Lower lobe of right lung (tissue), 2 donors: ENCODE measurements around the gene SCG2. TPM values are rescaled to one million over a fixed set of nuclear protein-coding genes. Genes with fewer than 3 reads are reported as not detected.

ENCODE experiments used
- ATAC-seq, 2 donors: fragments of 200-7000 bp; cut with Tn5 transposase; one replicate each; pipeline ENCODE4 v1.9.1; 2020 to 2022; ENCODE audit warnings: mild to moderate bottlenecking in 2 of 2, moderate library complexity in 2 of 2
- DNase-seq: peaks from one replicate; pipeline ENCODE4 v3.0.0-alpha.2; 2020
- H3K27ac ChIP-seq: fragments of 200-600 bp; one replicate; pipeline ENCODE4 v1.8.0; 2022
- H3K27me3 ChIP-seq: fragments of 200-600 bp; one replicate; pipeline ENCODE4 v1.8.0; 2022; ENCODE audit warnings: low read depth
- H3K36me3 ChIP-seq: fragments of 200-600 bp; one replicate; pipeline ENCODE4 v1.8.0; 2022; ENCODE audit warnings: mild to moderate bottlenecking
- H3K4me1 ChIP-seq: fragments of 200-600 bp; one replicate; pipeline ENCODE4 v1.8.0; 2022
- H3K4me3 ChIP-seq: fragments of 200-600 bp; one replicate; pipeline ENCODE4 v1.8.0; 2022; ENCODE audit warnings: mild to moderate bottlenecking
- H3K9me3 ChIP-seq: fragments of 200-600 bp; one replicate; pipeline ENCODE4 v1.8.0; 2022
- CTCF ChIP-seq: fragments of 200-600 bp; IDR thresholded peaks from one replicate; pipeline ENCODE4 v1.8.0; 2022; ENCODE audit warnings: antibody characterized with exemption, mild to moderate bottlenecking
- intact Hi-C: fragments of 100-400 bp; cut with DNase I; formaldehyde crosslinking; loops from one replicate; pipeline ENCODE4 v1.11.0; 2022
- total RNA-seq: library from RNA; stranded (reverse); fragmentation: NEBNext Ultra II Directional; extraction: Animal tissue kit (Norgen Biotek cat#: 25700); gene quantifications from one replicate; pipeline ENCODE4 v1.2.1, GENCODE V29; 2021
- donor health status: DM: no; HTN: yes; CAD: no; lungs with severe emphysema.

SCG2 gene
- total RNA-seq, 1 donor from 2014 or later = 0.71 TPM

DNA sequence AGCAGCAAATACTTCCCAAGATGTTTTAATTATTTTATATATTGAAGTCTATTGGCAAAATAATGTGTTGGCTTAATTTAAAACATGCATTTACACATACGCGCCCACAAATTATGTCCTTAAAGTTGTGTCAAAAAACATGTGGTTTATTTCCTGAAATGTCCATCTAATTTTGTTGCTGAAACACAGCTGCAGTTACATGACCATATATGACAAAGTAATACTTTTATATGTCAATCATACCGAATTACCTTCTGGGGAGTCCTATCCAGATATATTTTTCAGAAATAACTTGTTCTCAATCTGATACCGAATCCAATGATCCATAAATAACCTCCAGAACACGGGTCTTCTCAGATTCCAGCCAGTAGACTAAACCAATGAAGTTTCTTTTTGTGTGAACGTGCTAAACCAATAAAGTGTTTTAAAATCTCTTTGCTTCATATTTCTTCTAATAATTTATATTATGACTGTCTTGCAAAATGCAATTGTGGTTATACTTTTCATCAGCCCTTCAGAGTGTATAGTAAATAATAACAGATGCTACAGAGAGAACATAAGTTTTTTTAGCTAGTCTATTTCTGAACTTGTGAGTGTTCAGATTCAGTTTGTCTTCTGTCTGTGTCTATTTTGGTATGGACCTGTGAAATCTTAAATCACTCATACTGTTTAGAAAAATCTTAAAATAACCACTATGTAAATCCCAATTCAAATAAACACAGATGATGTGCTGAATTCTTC lies 2.4 kb downstream of the SCG2 start:
- no peak overlapping the region for H3K4me3 ChIP-seq
- H3K36me3 ChIP-seq = no peaks in the 10 kb centered on the region
- no peaks in the 10 kb centered on the region for H3K27me3 ChIP-seq
- H3K9me3 ChIP-seq = no peaks in the 10 kb centered on the region
- no peaks in the 10 kb centered on the region for H3K4me1 ChIP-seq
- TF ChIP-seq CTCF = no peak
- ATAC-seq (no peak), DNase-seq (no peak)
- intact Hi-C loops = no loop called here
- no peak overlapping the region for H3K27ac ChIP-seq

DNA sequence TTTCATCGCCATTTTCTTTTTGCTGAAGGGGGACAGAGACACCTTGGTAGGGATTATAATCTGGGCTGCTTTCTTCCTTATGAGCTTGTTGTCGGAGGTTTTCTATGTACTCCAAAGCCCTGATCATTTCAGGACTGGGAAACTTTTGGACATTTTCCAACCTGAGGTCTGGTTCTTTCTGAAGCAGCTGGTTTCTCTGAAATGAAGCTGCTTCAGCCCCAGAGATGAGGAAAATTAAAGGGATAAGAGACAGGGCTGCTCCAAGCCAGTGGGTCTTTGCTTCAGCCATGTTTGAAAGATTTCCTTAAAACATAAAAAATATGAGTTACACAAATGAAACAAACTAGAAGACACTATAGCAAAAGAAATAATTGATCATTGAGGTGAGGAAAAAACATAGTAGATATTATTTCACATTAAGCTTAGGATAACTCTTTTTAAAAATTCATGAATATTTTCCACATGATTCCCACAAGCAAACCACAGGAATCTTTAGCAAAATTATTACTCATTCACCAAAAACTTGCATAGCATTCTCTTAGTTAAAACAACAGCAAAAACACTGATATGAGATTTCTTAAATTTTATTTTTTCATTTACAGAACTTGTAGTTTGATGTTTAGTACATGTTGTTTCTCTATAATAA lies 3.0 kb downstream of the SCG2 start:
- H3K9me3 ChIP-seq = no peaks in the 10 kb centered on the region
- H3K27ac ChIP-seq = no peak overlapping the region
- no peak for ATAC-seq
- DNase-seq = no peak
- no peaks in the 10 kb centered on the region for H3K4me1 ChIP-seq
- H3K36me3 ChIP-seq = no peaks in the 10 kb centered on the region
- H3K4me3 ChIP-seq = no peak overlapping the region
- no peak for TF ChIP-seq CTCF
- no peaks in the 10 kb centered on the region for H3K27me3 ChIP-seq
- intact Hi-C loops = no loop called here

- Histone ChIP-seq H3K9me3 (no peaks in the 10 kb centered on the region), H3K27ac (no peak overlapping the region), H3K27me3 (no peaks in the 10 kb centered on the region), H3K4me1 (no peaks in the 10 kb centered on the region), H3K36me3 (no peaks in the 10 kb centered on the region), H3K4me3 (no peak overlapping the region)
- TF ChIP-seq CTCF = no peak
- intact Hi-C loops = no loop called here
- DNase-seq (no peak), ATAC-seq (no peak)
Observed at GRCh38 chr2:223597076-223597475, 5.1 kb downstream of the SCG2 start.

- H3K27me3 ChIP-seq = no peaks in the 10 kb centered on the region
- no peak for DNase-seq
- H3K36me3 ChIP-seq = no peaks in the 10 kb centered on the region
- TF ChIP-seq CTCF = no peak
- H3K9me3 ChIP-seq = no peaks in the 10 kb centered on the region
- no peak for ATAC-seq
- no peak overlapping the region for H3K27ac ChIP-seq
- intact Hi-C loops = no loop called here
- H3K4me3 ChIP-seq = no peak overlapping the region
- H3K4me1 ChIP-seq = no peaks in the 10 kb centered on the region
Observed at GRCh38 chr2:223596208-223596607, 6.0 kb downstream of the SCG2 start.

- no peaks in the 10 kb centered on the region for H3K9me3 ChIP-seq
- intact Hi-C loops = no loop called here
- no peak overlapping the region for H3K27ac ChIP-seq
- no peaks in the 10 kb centered on the region for H3K27me3 ChIP-seq
- no peak for TF ChIP-seq CTCF
- no peak overlapping the region for H3K4me3 ChIP-seq
- H3K4me1 ChIP-seq = no peaks in the 10 kb centered on the region
- H3K36me3 ChIP-seq = no peaks in the 10 kb centered on the region
- ATAC-seq (no peak), DNase-seq (no peak)
Observed at GRCh38 chr2:223594831-223595230, 7.3 kb downstream of the SCG2 start.
